Right lung (tissue), 5 donors: Measurements from ENCODE around the gene SH3BP4. TPM values are rescaled to one million over a fixed set of nuclear protein-coding genes. Genes with fewer than 3 reads are reported as not detected.

Experiments used
- DNase-seq, 2 donors: peaks; one replicate each; pipeline ENCODE4 v3.0.0-alpha.2; 2013
- polyA plus RNA-seq, 5 donors: library from polyadenylated mRNA; unstranded; fragments of 120-200 nt; gene quantifications; one replicate each; pipeline versions ENCODE4 v1.2.1 to v1.2.3, GENCODE V29; 2013; ENCODE audit warnings: inconsistent platforms in 1 of 5, low replicate concordance in 1 of 5; ENCODE audit not compliant: insufficient read length in 5 of 5, insufficient read depth in 1 of 5

The SH3BP4 gene
- polyA plus RNA-seq, 5 donors: 24.7 to 30.0 (median 27.9) TPM

- no peak for DNase-seq
Measured at GRCh38 chr2:234964631-234965461, 13.0 kb downstream of the SH3BP4 start.

DNA sequence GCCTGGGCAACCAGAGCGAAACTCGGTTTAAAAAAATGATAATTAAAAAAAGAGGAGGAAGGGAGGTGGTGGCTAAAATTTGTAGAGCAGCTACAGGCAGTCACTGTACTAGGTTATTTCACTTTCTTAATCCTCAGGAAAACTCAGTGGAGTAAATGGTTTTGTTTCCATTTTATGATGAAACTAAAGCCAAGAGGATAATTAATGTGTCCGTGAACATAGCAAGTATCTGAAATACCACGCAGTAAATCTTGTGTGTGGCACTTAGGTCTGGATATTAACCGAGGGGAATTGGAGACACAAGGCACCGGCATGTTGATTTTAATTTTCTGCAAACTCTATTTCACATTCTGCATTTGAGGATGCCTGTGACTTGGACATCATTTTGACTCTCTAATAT is 14.5 kb downstream of the SH3BP4 start:
- no peak for DNase-seq

DNA sequence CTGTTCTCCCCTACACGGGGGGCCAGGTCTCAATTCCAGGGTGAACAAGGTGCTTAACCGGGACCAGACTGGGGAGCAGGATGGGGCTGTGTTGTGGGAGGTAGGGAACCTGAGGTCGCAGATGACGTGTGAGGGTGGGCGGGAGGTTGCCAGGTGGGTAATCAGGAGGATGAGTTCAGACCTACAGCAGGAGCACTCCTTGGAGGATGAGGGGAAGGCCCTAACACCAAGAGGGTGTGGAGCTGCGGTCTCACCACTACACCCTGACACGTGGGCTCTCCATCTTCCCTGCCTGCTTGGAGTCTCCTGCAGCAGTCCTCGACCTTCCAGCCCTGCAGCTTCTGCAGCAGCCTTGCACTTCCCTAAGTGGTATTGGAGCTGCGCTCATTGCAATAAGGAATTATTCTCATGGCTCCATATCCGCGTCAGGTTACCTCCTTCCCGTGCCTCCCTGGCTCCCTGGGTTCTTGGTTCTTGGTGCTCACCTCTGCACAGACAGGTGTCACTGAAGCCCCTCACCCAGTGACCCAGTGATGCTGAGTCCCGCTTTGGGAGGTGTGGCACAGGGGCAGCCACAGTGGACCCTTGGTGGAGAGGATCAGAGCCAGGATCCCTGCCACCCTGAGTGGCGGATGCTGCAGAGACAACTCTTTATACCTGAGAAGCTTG is 15.5 kb downstream of the SH3BP4 start:
- no peak for DNase-seq

- DNase-seq: no peak
Measured at GRCh38 chr2:234967870-234968208, 16.0 kb downstream of the SH3BP4 start.

DNA sequence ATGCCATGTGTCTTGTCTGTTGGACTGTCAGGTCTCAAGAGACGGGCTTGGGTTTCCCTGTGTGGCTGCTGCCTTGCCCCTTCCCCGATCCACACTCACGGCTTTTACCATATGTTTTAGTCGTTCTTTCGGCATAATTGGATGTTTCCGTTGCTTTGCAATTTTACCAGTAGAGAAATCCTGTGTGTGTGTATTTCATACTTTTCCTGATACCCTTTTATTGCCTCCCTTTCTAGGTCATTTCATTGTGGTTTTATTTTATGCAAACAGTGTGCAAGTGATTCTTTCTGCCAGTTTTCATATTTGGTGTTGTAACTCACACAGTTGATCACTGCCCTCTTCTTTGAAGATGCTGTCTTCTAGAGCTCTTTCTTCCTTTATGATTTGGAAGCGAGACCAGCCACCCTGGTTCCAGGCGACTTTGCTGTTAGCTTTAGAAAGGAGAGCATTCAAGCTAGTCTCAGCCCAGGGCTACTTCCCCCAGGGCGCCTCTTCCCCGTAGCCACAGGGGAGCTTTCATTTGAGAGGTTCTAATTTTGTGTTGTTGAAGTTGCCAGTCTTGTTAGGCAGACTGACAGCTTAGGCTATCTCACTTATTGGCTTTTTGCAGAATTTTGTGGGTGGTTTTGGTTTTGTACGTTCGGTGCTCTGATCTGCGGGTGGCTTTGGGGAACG is 17.0 kb downstream of the SH3BP4 start:
- DNase-seq: no peak

DNA sequence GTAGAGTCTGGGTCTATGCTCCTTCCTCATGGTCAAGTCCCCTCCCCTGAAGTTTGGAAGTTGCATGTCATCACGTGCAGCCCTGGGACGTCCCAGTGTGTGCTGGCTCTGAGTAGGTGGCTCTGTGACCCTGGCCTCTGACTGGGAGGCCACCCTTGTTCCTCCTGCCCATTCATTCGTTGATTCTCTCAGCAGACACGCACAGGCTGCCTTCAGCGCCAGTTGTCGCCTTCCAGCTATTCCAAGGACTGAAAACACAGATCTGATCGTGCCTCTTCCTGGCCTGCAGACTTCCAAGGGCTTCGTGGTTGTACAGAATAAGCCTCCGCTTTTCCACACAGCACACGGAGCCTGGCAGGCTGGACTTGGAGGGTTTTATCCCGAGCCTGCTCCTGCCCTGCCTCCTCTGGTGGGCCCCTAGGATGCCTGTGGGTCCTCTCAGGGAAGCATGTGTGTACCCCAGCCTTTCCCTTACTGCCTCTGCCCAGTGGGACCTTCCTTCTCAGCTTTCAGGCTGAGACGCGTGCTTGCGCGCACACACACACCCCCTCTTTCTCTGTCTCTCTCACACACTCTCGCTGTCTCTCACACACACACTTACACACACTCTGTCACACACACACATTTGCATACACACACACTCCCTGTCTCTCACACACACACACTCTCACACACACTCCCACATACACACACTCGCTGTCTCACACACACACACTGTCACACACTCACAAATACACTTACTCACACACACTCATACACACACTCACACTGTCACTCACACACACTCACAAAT is 17.7 kb downstream of the SH3BP4 start:
- no peak for DNase-seq

DNA sequence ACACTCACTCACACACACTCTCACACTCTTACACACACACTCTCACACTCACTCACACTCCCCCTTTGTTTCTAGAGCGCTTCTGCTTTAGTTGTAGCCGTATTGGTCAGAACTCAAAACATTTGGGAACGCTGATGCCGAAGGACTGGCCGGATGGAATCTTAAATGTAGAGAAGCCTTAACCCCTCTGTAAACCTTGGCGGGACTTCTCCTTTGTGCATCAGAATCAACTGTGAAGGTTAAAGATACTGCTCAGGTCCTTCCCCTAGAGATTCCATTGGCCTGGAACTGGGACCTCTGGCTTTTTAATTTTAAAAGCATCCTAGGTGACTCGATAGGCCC is 18.3 kb downstream of the SH3BP4 start:
- no peak for DNase-seq

- DNase-seq: no peak
Measured at GRCh38 chr2:234970477-234970882, 18.7 kb downstream of the SH3BP4 start.

- DNase-seq: no peak
Measured at GRCh38 chr2:234971496-234971895, 19.7 kb downstream of the SH3BP4 start.

GRCh38 chr2:234973008-234973407 is 21.2 kb downstream of the SH3BP4 start:
- no peak for DNase-seq

DNA sequence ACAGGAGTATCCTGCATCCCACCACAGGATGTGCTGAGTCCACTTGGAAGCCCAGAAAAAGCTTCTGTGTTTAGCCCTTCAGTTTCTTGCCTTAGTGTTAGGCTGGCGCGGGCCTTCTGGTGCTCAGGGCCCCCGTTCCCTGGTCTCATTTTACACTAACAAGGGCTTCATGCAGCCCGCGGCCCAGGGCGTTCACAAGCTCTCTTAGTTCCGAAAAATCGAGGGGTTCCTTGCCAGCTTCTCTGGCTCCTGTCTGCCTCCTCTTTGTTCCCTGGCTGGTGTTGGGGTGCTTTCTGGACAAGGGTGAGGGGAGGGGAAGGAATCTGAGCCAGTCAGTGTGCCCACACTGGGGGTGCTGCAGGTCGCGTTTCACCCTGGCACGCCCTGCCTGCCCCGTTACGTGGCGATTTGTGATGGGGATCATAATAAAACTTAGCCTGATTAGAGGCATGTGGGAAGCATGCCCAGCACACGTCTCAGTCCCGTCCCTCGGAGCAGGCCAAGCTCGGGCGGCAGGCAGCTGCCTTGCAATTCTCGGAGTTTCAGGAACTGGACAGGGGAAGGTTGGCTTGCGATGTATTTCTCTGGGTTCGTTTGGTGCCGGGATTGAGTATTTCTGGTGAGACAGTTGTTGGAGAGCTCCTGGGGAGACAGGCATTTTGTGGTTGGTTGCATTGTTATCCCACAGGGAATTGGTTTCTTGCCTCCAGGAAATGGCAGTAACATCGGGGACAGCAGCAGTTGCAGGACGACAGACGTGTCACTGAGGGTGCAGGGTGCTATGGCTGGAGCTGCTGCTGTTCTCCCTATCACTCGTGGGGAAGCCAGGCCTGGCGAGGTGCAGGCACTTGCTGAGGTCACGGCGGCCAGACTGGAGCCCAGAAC is 22.9 kb downstream of the SH3BP4 start:
- DNase-seq: no peak

DNA sequence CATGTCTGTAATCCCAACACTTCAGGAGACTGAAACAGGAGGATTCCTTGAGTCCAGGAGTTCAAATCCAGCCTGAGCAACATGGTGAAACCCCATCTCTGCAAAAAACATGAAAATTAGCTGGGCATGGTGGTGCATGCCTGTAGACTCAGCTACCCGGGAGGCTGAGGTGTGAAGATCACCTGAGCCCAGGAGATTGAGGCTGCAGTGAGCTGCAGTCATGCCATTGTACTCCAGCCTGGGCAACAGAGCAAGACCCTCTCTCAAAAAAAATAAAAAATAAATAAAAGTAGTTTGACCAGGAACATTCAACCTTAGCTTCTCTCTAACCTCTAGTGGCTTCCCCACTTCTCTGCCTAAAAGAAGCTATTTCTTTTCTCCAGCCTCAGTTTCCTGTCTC is 23.8 kb downstream of the SH3BP4 start:
- DNase-seq: no peak

- no peak for DNase-seq
Measured at GRCh38 chr2:234976479-234977227, 24.8 kb downstream of the SH3BP4 start.

DNA sequence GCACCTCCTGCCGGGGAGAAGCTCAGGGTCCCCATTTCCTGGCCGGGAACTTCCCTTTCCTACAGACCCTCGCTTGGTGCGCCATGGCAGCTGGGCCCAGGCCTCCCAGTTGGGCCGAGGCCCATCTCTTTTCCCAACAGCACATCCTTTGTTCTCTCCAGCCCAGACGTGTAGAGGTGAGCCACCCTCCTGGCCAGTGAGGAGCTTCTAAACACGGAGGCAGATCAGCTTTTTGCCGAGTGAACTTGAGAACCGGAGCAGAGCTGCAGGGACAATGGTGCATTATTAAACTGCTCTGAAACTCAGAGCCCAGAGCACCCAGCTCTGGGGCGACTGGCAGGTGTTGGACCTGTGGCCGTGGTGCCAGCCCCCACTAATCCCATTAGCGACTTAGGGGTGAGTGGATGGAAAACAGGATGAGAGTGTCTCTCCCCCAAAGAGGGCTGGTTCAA is 25.4 kb downstream of the SH3BP4 start:
- DNase-seq: no peak

DNA sequence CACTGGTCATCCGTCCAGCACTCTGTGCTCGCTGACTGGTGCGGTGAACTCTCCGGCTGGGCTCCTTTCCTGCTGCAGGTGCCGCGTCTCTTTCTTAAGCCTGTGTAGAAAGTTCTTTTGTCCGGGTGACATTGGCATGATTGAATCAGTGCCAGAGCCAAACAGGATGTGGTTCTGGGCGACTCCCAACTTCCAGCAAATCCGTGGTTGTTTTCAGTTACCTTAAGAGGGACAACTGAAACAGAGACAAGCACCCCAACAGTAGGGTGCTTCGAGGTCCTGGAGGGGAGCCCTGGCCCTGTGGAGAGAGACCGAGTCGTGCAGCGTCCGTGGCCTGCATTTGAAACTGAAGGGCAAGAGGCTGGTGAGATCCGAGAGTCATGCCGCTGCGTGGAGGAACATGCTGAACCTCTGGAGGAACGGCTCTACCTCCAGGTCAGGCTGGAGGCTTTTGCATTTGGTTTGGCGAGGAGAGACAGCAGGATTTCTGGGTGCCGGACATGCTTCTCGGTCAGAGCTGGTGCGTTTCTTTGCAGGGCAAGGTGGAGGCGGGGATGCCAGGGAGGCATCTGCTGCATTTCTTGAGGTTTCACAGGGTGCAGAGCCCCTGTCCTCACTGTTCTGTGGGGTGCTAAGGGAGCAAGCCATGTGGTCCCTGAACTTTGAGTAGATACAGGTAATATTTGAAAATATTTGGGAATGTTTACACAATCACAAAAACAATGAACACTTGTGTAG is 26.8 kb downstream of the SH3BP4 start:
- DNase-seq: no peak

GRCh38 chr2:234979204-234980167 is 27.7 kb downstream of the SH3BP4 start:
- DNase-seq: no peak

DNA sequence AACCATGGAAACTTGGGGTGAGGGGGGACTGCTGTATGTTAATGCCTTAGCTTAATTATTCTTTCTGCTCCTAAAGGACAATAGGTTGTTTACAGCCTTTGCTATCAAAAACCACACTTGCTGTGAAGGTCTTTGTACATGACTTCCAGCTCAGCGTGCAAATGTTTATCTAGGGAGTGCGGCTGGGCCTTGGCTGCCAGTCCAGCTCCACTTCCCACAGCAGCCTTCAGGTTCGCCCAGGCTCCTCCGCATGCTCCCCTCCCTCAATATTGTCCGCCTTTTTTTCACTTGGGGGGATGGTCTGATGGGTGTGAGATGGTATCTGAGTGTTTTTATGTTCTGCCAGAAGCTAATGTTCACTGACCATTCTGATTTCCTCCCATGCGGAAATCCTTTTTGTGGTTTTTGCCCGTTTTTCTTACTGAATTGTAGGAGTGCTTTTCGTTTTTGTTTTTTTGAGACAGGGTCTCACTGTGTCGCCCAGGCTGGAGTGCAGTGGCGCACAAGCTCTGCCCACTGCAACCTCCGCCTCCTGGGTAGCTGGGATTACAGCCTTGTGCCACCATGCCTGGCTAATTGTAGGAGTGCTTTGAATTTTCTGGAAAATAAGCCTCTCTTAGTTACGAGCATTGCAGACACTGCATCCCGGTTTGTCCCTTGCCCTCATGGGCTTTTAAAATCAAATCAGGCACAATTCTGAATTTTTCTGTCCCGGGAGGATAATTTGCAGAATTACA is 28.8 kb downstream of the SH3BP4 start:
- no peak for DNase-seq
